Left kidney (tissue), 2 donors: ENCODE measurements around the gene ERMAP. TPM values are rescaled to one million over a fixed set of nuclear protein-coding genes. Genes with fewer than 3 reads are reported as not detected.
"Not testable (repeated sequence)": the region's sequence is repeated elsewhere in the genome, so short reads cannot be mapped to it uniquely, and the experiment has no call there.

Experiments used
- DNase-seq: peaks from one replicate; pipeline ENCODE4 v3.0.0-alpha.2; 2013
- polyA plus RNA-seq: library from polyadenylated mRNA; unstranded; fragments of 120-200 nt; gene quantifications from one replicate; pipeline ENCODE4 v1.2.1, GENCODE V29; 2013; ENCODE audit not compliant: insufficient read length

The ERMAP gene
- polyA plus RNA-seq, 1 donor = 26.7 TPM

DNA sequence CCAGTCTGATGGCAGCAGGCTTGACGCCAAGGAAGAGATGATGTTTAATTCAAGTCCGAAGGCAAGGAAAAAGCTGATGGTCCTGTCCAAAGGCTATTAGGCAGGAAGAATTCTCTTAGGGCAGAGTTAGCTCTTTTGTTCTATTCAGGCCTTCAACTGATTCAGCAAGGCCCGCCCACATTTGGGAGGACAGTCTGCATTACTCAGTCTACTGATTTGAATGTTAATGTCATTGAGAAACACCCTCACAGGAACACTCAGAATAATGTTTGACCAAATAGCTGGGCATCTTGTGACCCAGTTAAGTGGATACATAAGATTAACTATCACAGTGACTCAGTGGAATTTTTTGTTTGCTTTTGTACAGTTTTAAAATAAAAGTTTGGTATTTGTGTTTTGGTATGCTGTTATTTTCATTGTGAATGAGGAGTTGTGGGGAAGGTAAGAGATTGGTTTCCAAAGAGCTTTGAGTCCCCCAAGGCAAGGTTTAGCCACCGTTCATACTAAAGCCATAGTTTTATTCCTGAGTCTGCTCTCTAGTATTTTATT, 27.7 kb downstream of the ERMAP start:
- no peak for DNase-seq

DNA sequence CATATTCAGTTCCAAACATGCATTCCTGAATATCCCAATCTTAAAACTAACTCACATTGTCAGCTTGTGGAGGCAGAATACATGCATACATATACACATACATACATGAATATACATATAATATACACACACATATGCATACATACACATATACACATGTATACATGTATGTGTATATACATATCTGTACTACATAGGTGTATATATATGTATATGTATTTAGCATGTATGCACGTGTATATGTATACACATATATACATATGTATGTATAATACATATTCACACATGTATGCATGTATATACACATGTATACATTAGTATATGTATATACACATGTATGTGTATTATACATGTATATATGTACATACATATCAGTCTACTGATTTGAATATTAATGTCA, 28.3 kb downstream of the ERMAP start:
- no peak for DNase-seq

DNA sequence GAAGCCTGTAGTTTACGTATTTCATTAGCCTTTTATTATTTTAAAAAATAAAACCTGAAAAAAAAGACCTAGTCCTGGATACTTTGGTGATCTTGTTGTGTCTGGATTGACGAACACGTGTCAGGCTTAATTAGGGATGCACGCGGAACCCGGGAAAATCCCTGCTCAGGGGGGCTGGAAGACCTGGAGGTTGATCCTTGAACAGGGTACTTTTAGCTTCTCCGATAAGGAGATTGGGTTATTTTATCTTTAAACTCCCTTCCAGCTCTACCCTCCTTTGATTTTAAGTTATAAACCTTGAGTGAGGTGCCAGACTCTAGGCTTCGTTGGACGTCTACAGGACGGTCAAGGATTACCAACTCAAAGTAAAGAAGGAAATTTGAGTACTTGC, 28.9 kb downstream of the ERMAP start:
- no peak for DNase-seq

DNA sequence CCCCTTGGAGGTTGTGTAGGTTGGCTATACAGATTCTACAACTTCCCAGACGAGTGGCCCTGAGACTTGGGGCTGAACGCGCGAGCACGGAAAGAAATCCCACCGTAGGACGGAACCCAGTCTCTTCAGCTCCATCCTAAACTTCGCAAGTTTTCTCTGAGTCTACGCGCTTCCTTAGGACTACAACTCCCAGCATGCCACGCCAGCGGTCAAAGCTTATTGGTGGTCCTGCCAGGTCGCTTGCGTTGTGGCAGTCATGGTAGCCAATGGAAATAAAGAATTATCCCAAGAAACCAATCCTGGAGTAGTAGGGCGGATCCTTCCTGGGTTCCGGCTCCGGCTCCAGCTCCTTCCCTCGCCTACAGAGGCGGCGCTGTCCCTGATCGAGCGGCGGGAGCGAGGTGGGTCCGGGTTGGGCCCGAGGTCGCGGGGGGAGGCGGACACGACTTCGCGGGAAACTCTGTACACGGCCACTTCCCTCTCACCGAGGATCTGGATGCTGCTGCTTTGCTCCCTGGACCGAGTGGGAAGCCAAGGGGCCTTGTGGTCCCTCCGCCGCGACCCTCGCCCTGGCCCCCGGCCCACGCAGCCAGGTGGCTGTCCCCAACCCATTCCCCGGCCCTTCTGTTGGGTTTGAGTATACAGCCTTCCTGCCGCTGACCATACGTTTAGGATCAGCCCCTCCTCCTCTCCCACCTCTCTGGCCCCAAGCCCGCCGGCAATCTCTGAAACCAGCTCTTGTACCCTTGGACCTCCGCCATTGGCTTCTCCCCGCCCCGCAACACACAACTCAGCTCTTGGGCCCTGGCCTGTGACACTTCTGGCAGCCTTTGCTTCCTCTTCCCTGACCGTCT, 29.6 kb downstream of the ERMAP start, which contains the start of gene ZNF691:
TSS of gene ZNF691 (plus strand) at position 357 of the 854 bp plus-strand sequence. CDS start 3,046 bp downstream, outside the sequence.
- DNase-seq = peak; percentile 97

- DNase-seq = no peak
Measured at GRCh38 chr1:42847111-42847595, 30.2 kb downstream of the ERMAP start.

GRCh38 chr1:42847721-42848460, 31.0 kb downstream of the ERMAP start:
- DNase-seq = no peak

GRCh38 chr1:42848823-42849537, 32.1 kb downstream of the ERMAP start:
- DNase-seq = no peak

- no peak for DNase-seq
Measured at GRCh38 chr1:42849944-42850343, 33.0 kb downstream of the ERMAP start.

DNA sequence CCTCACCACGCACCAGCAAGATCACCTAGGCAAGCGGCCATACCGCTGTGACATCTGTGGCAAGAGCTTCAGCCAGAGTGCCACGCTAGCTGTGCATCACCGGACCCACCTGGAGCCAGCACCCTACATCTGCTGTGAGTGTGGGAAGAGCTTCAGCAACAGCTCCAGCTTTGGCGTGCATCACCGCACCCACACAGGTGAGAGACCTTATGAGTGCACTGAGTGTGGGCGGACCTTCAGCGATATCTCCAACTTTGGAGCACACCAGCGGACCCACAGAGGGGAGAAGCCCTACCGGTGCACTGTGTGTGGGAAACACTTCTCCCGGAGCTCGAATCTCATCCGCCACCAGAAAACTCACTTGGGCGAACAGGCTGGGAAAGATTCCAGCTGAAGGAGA, 34.5 kb downstream of the ERMAP start:
- no peak for DNase-seq

GRCh38 chr1:42851960-42852607, 35.2 kb downstream of the ERMAP start:
- DNase-seq = no peak

- DNase-seq = no peak
Measured at GRCh38 chr1:42852608-42852980, 35.7 kb downstream of the ERMAP start.

GRCh38 chr1:42853116-42853884, 36.4 kb downstream of the ERMAP start:
- no peak for DNase-seq

- not testable (repeated sequence) for DNase-seq
Measured at GRCh38 chr1:42856554-42856953, 39.6 kb downstream of the ERMAP start.

GRCh38 chr1:42859366-42859765, 42.4 kb downstream of the ERMAP start:
- not testable (repeated sequence) for DNase-seq

DNA sequence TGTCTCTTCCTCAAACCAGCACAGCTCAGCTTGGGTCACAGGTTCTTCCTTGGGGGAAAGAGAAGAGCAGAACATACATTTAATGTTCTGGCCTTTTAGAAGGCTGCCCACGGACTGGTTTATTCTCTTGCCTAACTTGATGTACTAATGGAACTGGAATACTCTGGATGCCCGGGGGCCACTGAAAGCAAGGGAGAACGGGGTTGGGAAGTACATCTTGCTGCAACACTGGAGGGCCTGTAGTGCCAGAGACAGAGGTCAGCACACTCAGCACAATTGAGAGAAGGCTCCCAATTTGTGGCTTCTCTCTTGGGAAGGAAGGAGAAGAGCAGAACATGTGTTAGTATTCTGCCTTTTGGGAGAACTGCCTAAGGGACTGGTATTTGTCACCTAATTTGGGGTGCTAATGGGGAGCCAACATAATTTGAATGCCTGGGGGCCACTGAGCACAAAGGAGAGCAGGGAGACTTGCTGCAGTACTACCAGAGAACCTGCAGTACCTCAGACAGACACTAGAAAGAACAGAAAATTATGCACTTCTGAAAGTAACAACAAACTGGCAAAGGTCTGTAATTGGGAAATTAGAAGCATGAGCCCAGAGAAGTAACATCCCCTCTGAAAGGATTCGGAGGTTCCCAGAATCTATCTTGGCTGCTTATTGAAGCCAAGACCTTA, 43.6 kb downstream of the ERMAP start:
- DNase-seq = no peak

- no peak for DNase-seq
Measured at GRCh38 chr1:42861014-42861399, 44.1 kb downstream of the ERMAP start.

- no peak for DNase-seq
Measured at GRCh38 chr1:42866549-42866948, 49.6 kb downstream of the ERMAP start.

- not testable (repeated sequence) for DNase-seq
Measured at GRCh38 chr1:42868466-42868865, 51.5 kb downstream of the ERMAP start.

- DNase-seq = not testable (repeated sequence)
Measured at GRCh38 chr1:42869254-42869653, 52.3 kb downstream of the ERMAP start.

DNA sequence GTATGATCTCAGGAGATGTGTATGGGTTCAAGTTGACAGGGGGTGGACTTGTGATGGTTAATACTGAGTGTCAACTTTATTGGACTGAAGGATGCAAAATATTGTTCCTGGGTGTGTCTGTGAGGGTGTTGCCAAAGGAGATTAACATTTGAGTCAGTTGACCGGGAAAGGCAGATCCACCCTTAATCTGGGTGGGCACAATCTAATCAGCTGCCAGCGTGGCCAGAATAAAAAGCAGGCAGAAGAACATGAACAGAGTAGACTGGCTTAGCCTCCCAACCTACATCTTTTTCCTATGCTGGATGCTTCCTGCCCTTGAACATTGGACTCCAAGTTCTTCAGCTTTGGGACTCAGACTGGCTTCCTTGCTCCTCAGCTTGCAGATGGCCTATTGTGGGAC, 52.8 kb downstream of the ERMAP start:
- DNase-seq = not testable (repeated sequence)
